GM12878 (cell line): ENCODE results near the gene COL6A1. TPM values are rescaled to one million over a fixed set of nuclear protein-coding genes. Genes with fewer than 3 reads are reported as not detected.

Experiments
- ATAC-seq: fragments of 200-7000 bp; cut with Tn5 transposase; 3 replicates; pipeline ENCODE4 v1.9.1; 2020; ENCODE audit warnings: mild to moderate bottlenecking, moderate library complexity
- BruUV-seq: library from RNA; stranded (reverse); fragments of 400-500 nt; replicated peaks from 2 replicates; lab custom pipeline; 2021; lab: Mats Ljungman, UMichigan
- CTCF ChIA-PET: fragments of 300-600 bp; sonication (Branson Sonifier 250); formaldehyde crosslinking; extraction: SDS; loops from one replicate; lab custom pipeline; 2021; ENCODE audit warnings: inconsistent platforms; lab: Yijun Ruan, JAX
- POLR2A ChIA-PET: fragments of 350-600 bp; formaldehyde crosslinking; extraction: SDS; loops from one replicate; lab custom pipeline; 2021; ENCODE audit warnings: inconsistent platforms; lab: Charles Lee
- RAD21 ChIA-PET: fragments of 300-600 bp; sonication (Branson Sonifier 250); formaldehyde crosslinking; loops from one replicate; lab custom pipeline; 2023; ENCODE audit warnings: antibody characterized with exemption; ENCODE audit not compliant: unreplicated experiment; lab: Charles Lee
- SMC1A ChIA-PET: fragments of 300-600 bp; sonication (Branson Sonifier 250); formaldehyde crosslinking; loops from one replicate; lab custom pipeline; 2023; ENCODE audit not compliant: unreplicated experiment, uncharacterized antibody; lab: Charles Lee
- DNase-seq: peaks from one replicate; pipeline ENCODE4 v3.0.0-alpha.2; 2011; ENCODE audit warnings: low read depth, low spot score
- FAIRE-seq: peaks from 3 replicates; lab custom pipeline; 2011; peaks lifted over from hg19 to GRCh38; lab: Jason Lieb, UNC
- H2AFZ ChIP-seq: 2 replicates; pipeline ENCODE4 v1.6.0; 2011; ENCODE audit warnings: low read depth, low read length, control low read depth; ENCODE audit not compliant: control insufficient read depth
- H3K27ac ChIP-seq: 2 replicates; pipeline ENCODE4 v1.5.1; 2011; ENCODE audit warnings: control low read depth; ENCODE audit not compliant: control insufficient read depth, insufficient read depth
- H3K27me3 ChIP-seq, 2 experiments: replicated peaks in 1 of 2; 2 replicates each; pipeline versions ENCODE4 v1.6.0 to v1.6.1; 2011; ENCODE audit warnings: low read length in 1 of 2; ENCODE audit not compliant: control insufficient read depth in 2 of 2, insufficient read depth in 2 of 2
- H3K36me3 ChIP-seq, 2 experiments: 2 replicates each; pipeline ENCODE4 v1.5.1; 2011; ENCODE audit warnings: low read length in 1 of 2; ENCODE audit not compliant: control insufficient read depth in 2 of 2, insufficient read depth in 2 of 2
- H3K4me1 ChIP-seq: 2 replicates; pipeline ENCODE4 v1.6.1; 2011; ENCODE audit warnings: mild to moderate bottlenecking, low read length, moderate library complexity, mixed read lengths; ENCODE audit not compliant: control insufficient read depth, insufficient read depth
- H3K4me2 ChIP-seq: 2 replicates; pipeline ENCODE4 v1.6.0; 2011; ENCODE audit warnings: control low read depth; ENCODE audit not compliant: control insufficient read depth, insufficient read depth
- H3K4me3 ChIP-seq: fragments of 200-600 bp; sonication (generic); 2 replicates; pipeline ENCODE4 v1.5.1; 2016
- H3K79me2 ChIP-seq: 2 replicates; pipeline ENCODE4 v1.6.0; 2011; ENCODE audit warnings: low read length; ENCODE audit not compliant: control insufficient read depth, insufficient read depth
- H3K9ac ChIP-seq: 2 replicates; pipeline ENCODE4 v1.8.0; 2011; ENCODE audit warnings: low read length, control low read depth, mixed read lengths; ENCODE audit not compliant: control insufficient read depth, insufficient read depth
- H3K9me3 ChIP-seq: replicated peaks from 3 replicates; pipeline ENCODE4 v1.5.1; 2011; ENCODE audit warnings: mild to moderate bottlenecking, low read length; ENCODE audit not compliant: control insufficient read depth, insufficient read depth
- H4K20me1 ChIP-seq: 2 replicates; pipeline ENCODE4 v1.6.0; 2011; ENCODE audit not compliant: control insufficient read depth, insufficient read depth
- BCLAF1 ChIP-seq: fragments of 450-650 bp; IDR thresholded peaks from 2 replicates; pipeline ENCODE4 v1.6.1; 2017; ENCODE audit warnings: antibody characterized with exemption, mild to moderate bottlenecking, moderate library complexity
- DPF2 ChIP-seq: fragments of 450-650 bp; IDR thresholded peaks from 2 replicates; pipeline ENCODE4 v1.6.1; 2017; ENCODE audit warnings: mild to moderate bottlenecking
- LARP7 ChIP-seq: fragments of 450-650 bp; IDR thresholded peaks from 2 replicates; pipeline ENCODE4 v1.6.1; 2017; ENCODE audit warnings: mild to moderate bottlenecking
- MTA3 ChIP-seq: IDR thresholded peaks from 2 replicates; pipeline ENCODE4 v1.6.1; 2012; ENCODE audit warnings: low read length, inconsistent platforms, borderline replicate concordance
- NR2C1 ChIP-seq: fragments of 450-650 bp; IDR thresholded peaks from 2 replicates; pipeline ENCODE4 v1.6.1; 2017; ENCODE audit warnings: antibody characterized with exemption, mild to moderate bottlenecking, moderate library complexity
- POLR2A ChIP-seq: IDR thresholded peaks from 2 replicates; pipeline ENCODE4 v1.6.1; 2011; ENCODE audit warnings: low read depth, mild to moderate bottlenecking, low read length
- POLR2AphosphoS5 ChIP-seq: IDR thresholded peaks from 2 replicates; pipeline ENCODE4 v1.6.1; 2011; ENCODE audit warnings: mild to moderate bottlenecking, low read length, inconsistent platforms
- RB1 ChIP-seq: fragments of 450-650 bp; formaldehyde crosslinking; IDR thresholded peaks from 2 replicates; pipeline ENCODE4 v1.6.1; 2017; ENCODE audit warnings: mild to moderate bottlenecking, borderline replicate concordance
- SP1 ChIP-seq: IDR thresholded peaks from one replicate; pipeline ENCODE4 v1.6.1; 2011; ENCODE audit warnings: low read depth, low read length
- STAT1 ChIP-seq: fragments of 450-650 bp; conservative IDR thresholded peaks from 2 replicates; pipeline ENCODE4 v1.6.1; 2014; ENCODE audit warnings: antibody characterized with exemption, mild to moderate bottlenecking
- TCF12 ChIP-seq: IDR thresholded peaks from 2 replicates; pipeline ENCODE4 v1.6.1; 2011; ENCODE audit warnings: low read depth, mild to moderate bottlenecking, low read length
- TCF3 ChIP-seq: IDR thresholded peaks from 2 replicates; pipeline ENCODE4 v1.6.1; 2012; ENCODE audit warnings: low read depth, mild to moderate bottlenecking, low read length, borderline replicate concordance; ENCODE audit not compliant: insufficient read depth
- WRNIP1 ChIP-seq: IDR thresholded peaks from 2 replicates; pipeline ENCODE4 v1.6.1; 2011; ENCODE audit warnings: low read depth, low read length, improper control_type of control experiment, borderline replicate concordance
- ZSCAN29 ChIP-seq: fragments of 450-650 bp; IDR thresholded peaks from 2 replicates; pipeline ENCODE4 v1.6.1; 2017; ENCODE audit warnings: mild to moderate bottlenecking, moderate library complexity
- WGBS: methylation state at CpG from one replicate; pipeline ENCODE4 v1.1.6; 2016; ENCODE audit warnings: low lambda C conversion rate; ENCODE audit not compliant: insufficient replicate concordance, insufficient coverage; ENCODE audit errors: missing lambda C conversion rate; 5-methylcytosine and 5-hydroxymethylcytosine counted together
- in situ Hi-C: fragments of 300-500 bp; cut with MboI; formaldehyde crosslinking; loops from 9 replicates; pipeline ENCODE4 v1.14.3; 2018; ENCODE audit warnings: mixed read lengths
- intact Hi-C: fragments of 100-400 bp; cut with micrococcal nuclease; formaldehyde crosslinking; loops from one replicate; pipeline ENCODE4 v1.14.2; 2022; ENCODE audit not compliant: unreplicated experiment
- polyA plus RNA-seq, 11 experiments: library from polyadenylated mRNA; depleted of rRNA in 4 of 11; unstranded in 6 of 11; stranded (reverse) in 5 of 11; fragments of >200 nt; fragmentation: Nextera tagmentation in 4 of 11; fragmentation: Illumina TruSeq in 1 of 11; extraction: Ambion mirVana in 4 of 11; extraction: Trizol in 1 of 11; gene quantifications; 1 replicate in 1 of 11; 2 replicates in 10 of 11; pipeline versions ENCODE4 v1.2.1 to v1.2.3, GENCODE V29; 2011 to 2016; ENCODE audit warnings: inconsistent platforms in 2 of 11, missing spikeins in 2 of 11, low read depth in 1 of 11
- total RNA-seq, 4 experiments: library from RNA; depleted of rRNA in 3 of 4; stranded (reverse); fragments of >200 nt in 3 of 4; fragmentation: Illumina TruSeq in 1 of 4; extraction: Trizol in 1 of 4; gene quantifications; 2 replicates each; pipeline versions ENCODE4 v1.2.1 to v1.2.3, GENCODE V29; 2013 to 2021
- TF ChIP-seq, protein P1 (sequence below): fragments of 450-650 bp; IDR thresholded peaks from 2 replicates; pipeline ENCODE4 v1.6.1; 2017; ENCODE audit warnings: mild to moderate bottlenecking, low read depth, inconsistent platforms; ENCODE audit not compliant: poor library complexity, severe bottlenecking

The COL6A1 gene
- total and polyA plus RNA-seq, 10 of the 15 experiments (the other 5 are each of a cell fraction or from before 2014, with no cell fraction given): 0.12 to 1.3 (median 0.20) TPM; not detected in 7

DNA sequence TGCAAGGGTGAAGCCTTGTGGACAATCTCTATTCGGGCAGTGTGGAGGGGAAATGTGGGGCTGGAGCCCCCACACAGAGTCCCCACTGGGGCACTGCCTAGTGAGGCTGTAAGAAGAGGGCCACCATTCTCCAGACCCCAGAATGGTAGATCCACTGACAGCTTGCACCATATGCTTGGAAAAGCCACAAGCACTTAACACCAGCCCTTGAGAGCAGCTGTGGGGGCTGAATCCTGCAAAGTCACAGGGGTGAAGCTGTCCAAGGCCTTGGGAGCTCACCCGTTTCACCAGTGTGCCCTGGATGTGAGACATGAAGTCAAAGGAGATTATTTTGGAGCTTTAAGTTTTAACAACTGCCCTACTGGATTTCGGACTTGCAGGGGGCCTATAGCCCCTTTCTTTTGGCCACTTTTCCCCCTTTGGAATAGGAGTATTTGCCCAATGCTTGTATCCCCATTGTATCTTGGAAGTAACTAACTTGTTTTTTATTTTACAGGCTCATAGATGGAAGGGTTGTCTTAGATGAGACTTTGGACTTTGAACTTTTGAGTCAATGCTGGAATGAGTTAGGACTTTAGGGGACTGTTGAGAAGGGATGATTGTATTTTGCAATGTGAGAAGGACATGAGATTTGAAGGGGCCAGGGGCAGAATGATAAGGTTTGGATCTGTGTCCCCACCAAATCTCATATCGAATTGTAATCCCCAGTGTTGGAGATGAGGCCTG is 16.3 kb upstream of the COL6A1 start:
- 0% methylated on average over 4 of the region's 4 CpGs for WGBS
- Histone ChIP-seq H3K4me2 (no peak overlapping the region), H3K27ac (no peak overlapping the region), H3K9ac (no peak overlapping the region), H3K4me3 (no peak overlapping the region), H3K4me1 (no peaks in the 10 kb centered on the region), H2AFZ (no peak overlapping the region), H3K9me3 (no peaks in the 10 kb centered on the region; the same call in 2 of the 3 replicates), H3K36me3 (no peaks in the 10 kb centered on the region), H4K20me1 (no peaks in the 10 kb centered on the region), H3K79me2 (no peaks in the 10 kb centered on the region), H3K27me3 (no peaks in the 10 kb centered on the region)
- intact Hi-C loops: no loop called here
- ChIA-PET CTCF (no interaction called here), RAD21 (no interaction called here), SMC1A (no interaction called here), POLR2A (no interaction called here)
- DNase-seq (no peak), ATAC-seq (no peak), FAIRE-seq (no peak)
- no peak for TF ChIP-seq MTA3
- TF ChIP-seq, protein P1, sequence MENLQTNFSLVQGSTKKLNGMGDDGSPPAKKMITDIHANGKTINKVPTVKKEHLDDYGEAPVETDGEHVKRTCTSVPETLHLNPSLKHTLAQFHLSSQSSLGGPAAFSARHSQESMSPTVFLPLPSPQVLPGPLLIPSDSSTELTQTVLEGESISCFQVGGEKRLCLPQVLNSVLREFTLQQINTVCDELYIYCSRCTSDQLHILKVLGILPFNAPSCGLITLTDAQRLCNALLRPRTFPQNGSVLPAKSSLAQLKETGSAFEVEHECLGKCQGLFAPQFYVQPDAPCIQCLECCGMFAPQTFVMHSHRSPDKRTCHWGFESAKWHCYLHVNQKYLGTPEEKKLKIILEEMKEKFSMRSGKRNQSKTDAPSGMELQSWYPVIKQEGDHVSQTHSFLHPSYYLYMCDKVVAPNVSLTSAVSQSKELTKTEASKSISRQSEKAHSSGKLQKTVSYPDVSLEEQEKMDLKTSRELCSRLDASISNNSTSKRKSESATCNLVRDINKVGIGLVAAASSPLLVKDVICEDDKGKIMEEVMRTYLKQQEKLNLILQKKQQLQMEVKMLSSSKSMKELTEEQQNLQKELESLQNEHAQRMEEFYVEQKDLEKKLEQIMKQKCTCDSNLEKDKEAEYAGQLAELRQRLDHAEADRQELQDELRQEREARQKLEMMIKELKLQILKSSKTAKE: no peak
- no peak for TF ChIP-seq NR2C1
- no peak for TF ChIP-seq TCF3
- no peak for TF ChIP-seq BCLAF1
- no peak for TF ChIP-seq POLR2AphosphoS5
- no peak for TF ChIP-seq STAT1
- no peak for TF ChIP-seq WRNIP1
- no peak for TF ChIP-seq LARP7
- no peak for TF ChIP-seq TCF12
- no peak for TF ChIP-seq ZSCAN29
- no peak for TF ChIP-seq POLR2A
- TF ChIP-seq SP1: no peak
- TF ChIP-seq RB1: no peak
- no peak for TF ChIP-seq DPF2
- in situ Hi-C loops: no loop called here
- no TSS peak for BruUV-seq
